HepG2 (cell line): Measurements from ENCODE around the gene KRI1. TPM values are rescaled to one million over a fixed set of nuclear protein-coding genes. Genes with fewer than 3 reads are reported as not detected.

ENCODE experiments used
- HMGXB4 ChIP-seq, 2 experiments: sonication (generic) in 1 of 2; formaldehyde crosslinking in 1 of 2; IDR thresholded peaks; 2 replicates each; pipeline versions ENCODE4 v1.4.0 to v1.6.1; 2018 to 2020; ENCODE audit warnings: missing genetic modification reagents in 2 of 2, borderline replicate concordance in 1 of 2, low read depth in 1 of 2, mild to moderate bottlenecking in 1 of 2, missing biosample characterization in 1 of 2
- NONO ChIP-seq, 2 experiments: fragments of 450-650 bp in 1 of 2; sonication (generic) in 1 of 2; formaldehyde crosslinking in 1 of 2; IDR thresholded peaks in 1 of 2; conservative IDR thresholded peaks in 1 of 2; 2 replicates each; pipeline versions ENCODE4 v1.6.1 to v1.8.0; 2017 to 2022; ENCODE audit warnings: mild to moderate bottlenecking in 1 of 2, missing genetic modification reagents in 1 of 2, moderate library complexity in 1 of 2
- RNF2 ChIP-seq: fragments of 450-650 bp; conservative IDR thresholded peaks from 2 replicates; pipeline ENCODE4 v1.6.1; 2016; ENCODE audit warnings: low read depth
- THAP9 ChIP-seq: sonication (generic); formaldehyde crosslinking; IDR thresholded peaks from 2 replicates; pipeline ENCODE4; 2020; ENCODE audit warnings: missing genetic modification reagents, mild to moderate bottlenecking, borderline replicate concordance
- XRCC5 ChIP-seq: fragments of 200-400 bp; formaldehyde crosslinking; optimal IDR thresholded peaks from 2 replicates; pipeline ENCODE3; 2017; ENCODE audit warnings: mild to moderate bottlenecking, low read length
- ZBTB40 ChIP-seq, 2 experiments: fragments of 450-650 bp in 1 of 2; sonication (generic) in 1 of 2; formaldehyde crosslinking in 1 of 2; IDR thresholded peaks; 2 replicates each; pipeline versions ENCODE4 v1.6.1 to v1.8.0; 2016 to 2022; ENCODE audit warnings: antibody characterized with exemption in 1 of 2, mild to moderate bottlenecking in 1 of 2, missing genetic modification reagents in 1 of 2
- ZGPAT ChIP-seq: IDR thresholded peaks from 2 replicates; pipeline ENCODE4 v1.6.1; 2016; ENCODE audit warnings: mild to moderate bottlenecking
- ZKSCAN8 ChIP-seq: IDR thresholded peaks from 2 replicates; pipeline ENCODE4 v1.6.1; 2016; ENCODE audit warnings: borderline replicate concordance, missing genetic modification reagents, missing compliant biosample characterization
- ZNF136 ChIP-seq: sonication (generic); formaldehyde crosslinking; IDR thresholded peaks from 2 replicates; pipeline ENCODE4 v1.8.1; 2022; ENCODE audit warnings: low read depth, mild to moderate bottlenecking, moderate library complexity, missing genetic modification reagents
- ZNF350 ChIP-seq: sonication (generic); formaldehyde crosslinking; IDR thresholded peaks from 2 replicates; pipeline ENCODE4 v1.4.0; 2020; ENCODE audit warnings: mild to moderate bottlenecking, low read depth, missing genetic modification reagents, borderline replicate concordance
- ZNF577 ChIP-seq: sonication (generic); formaldehyde crosslinking; IDR thresholded peaks from 2 replicates; pipeline ENCODE4 v1.4.0; 2020; ENCODE audit warnings: mild to moderate bottlenecking, low read depth, missing genetic modification reagents, borderline replicate concordance
- polyA plus RNA-seq, 8 experiments: library from polyadenylated mRNA; depleted of rRNA in 3 of 8; stranded (reverse) in 7 of 8; unstranded in 1 of 8; fragments of >200 nt; fragmentation: Illumina TruSeq in 4 of 8; extraction: Trizol in 4 of 8; gene quantifications; 2 replicates each; pipeline versions ENCODE4 v1.2.1 to v1.2.3, GENCODE V29; 2011 to 2016; ENCODE audit warnings: low read depth in 4 of 8, missing spikeins in 1 of 8, mixed read lengths in 1 of 8; ENCODE audit not compliant: insufficient read depth in 1 of 8
- total RNA-seq, 5 experiments: library from RNA; depleted of rRNA; stranded (reverse); fragments of >200 nt; fragmentation: Illumina TruSeq; extraction: Trizol; gene quantifications; 2 replicates each; pipeline ENCODE4 v1.2.3, GENCODE V29; 2016; ENCODE audit warnings: low read depth in 1 of 5

The KRI1 gene
- total and polyA plus RNA-seq, 2 of the 13 experiments (the other 11 are each of a cell fraction or from before 2014, with no cell fraction given) = 9.1 to 11.7 TPM

- TF ChIP-seq THAP9 (CRISPR knock-in tag) (peak; percentile 48; the same call in 1 of the 2 replicates), RNF2 (no peak), ZGPAT (CRISPR knock-in tag) (0 out of 2 replicates have a peak, but pooled peaks have one; percentile 26), ZNF577 (no peak), ZKSCAN8 (CRISPR knock-in tag) (no peak), HMGXB4 (CRISPR knock-in tag; IDR thresholded peaks at IDR 0.05; ENCODE audit: borderline replicate concordance in 1 of 2, low read depth in 1 of 2) (peak; percentile 62 to 79; a peak in 2 of 4 replicates), ZNF350 (peak; percentile 52; the same call in 1 of the 2 replicates), NONO (IDR thresholded peaks at IDR 0.05) (no peak), NONO (CRISPR knock-in tag; conservative IDR thresholded peaks at IDR 0.05) (0 out of 2 replicates have a peak, but pooled peaks have one; percentile 39), ZBTB40 (IDR thresholded peaks at IDR 0.05) (no peak), ZBTB40 (CRISPR knock-in tag; IDR thresholded peaks at IDR 0.05) (no peak), XRCC5 (peak; percentile 83), ZNF136 (0 out of 2 replicates have a peak, but pooled peaks have one; percentile 53)
Measured at GRCh38 chr19:10580979-10581631, 15.3 kb upstream of the KRI1 start (continued).
